Measurements from ENCODE around the gene MAP1LC3B2.

DNA sequence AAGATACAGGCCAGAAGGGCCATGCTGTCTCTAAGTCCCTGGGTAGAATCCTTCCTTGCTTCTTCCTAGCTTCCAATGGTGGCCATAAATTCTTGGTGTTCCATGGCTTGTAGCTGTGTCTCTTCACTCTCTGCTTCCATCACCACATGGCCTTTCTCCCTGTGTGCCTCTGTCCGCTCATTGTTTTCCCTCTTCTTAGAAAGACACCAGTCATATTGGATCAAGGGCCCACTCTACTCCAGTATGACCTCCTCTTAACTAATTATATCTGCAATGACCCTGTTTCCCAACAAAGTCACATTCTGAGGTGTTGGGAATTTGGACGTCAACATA, 7.6 kb upstream of the MAP1LC3B2 start:
- TF ChIP-seq POLR2A (IDR thresholded peaks at IDR 0.05) (no peak), POLR2AphosphoS5 (IDR thresholded peaks at IDR 0.05) (no peak), EP300 (IDR thresholded peaks at IDR 0.05) (no peak)
- TF ChIP-seq, protein P1, sequence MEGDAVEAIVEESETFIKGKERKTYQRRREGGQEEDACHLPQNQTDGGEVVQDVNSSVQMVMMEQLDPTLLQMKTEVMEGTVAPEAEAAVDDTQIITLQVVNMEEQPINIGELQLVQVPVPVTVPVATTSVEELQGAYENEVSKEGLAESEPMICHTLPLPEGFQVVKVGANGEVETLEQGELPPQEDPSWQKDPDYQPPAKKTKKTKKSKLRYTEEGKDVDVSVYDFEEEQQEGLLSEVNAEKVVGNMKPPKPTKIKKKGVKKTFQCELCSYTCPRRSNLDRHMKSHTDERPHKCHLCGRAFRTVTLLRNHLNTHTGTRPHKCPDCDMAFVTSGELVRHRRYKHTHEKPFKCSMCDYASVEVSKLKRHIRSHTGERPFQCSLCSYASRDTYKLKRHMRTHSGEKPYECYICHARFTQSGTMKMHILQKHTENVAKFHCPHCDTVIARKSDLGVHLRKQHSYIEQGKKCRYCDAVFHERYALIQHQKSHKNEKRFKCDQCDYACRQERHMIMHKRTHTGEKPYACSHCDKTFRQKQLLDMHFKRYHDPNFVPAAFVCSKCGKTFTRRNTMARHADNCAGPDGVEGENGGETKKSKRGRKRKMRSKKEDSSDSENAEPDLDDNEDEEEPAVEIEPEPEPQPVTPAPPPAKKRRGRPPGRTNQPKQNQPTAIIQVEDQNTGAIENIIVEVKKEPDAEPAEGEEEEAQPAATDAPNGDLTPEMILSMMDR (IDR thresholded peaks at IDR 0.05), result no peak

Data from gastroesophageal sphincter (tissue), 3 donors.